Endometrium (tissue), 2 donors: ENCODE measurements around the gene FUBP3.

Experiments used
- FAIRE-seq: peaks from 2 replicates; lab custom pipeline; 2012; peaks lifted over from hg19 to GRCh38; lab: Jason Lieb, UNC
- donor health status: control.
- donor health status: control.

The FUBP3 gene

GRCh38 chr9:130662099-130662969 lies 83.0 kb downstream of the FUBP3 start:
- FAIRE-seq, result no peak

DNA sequence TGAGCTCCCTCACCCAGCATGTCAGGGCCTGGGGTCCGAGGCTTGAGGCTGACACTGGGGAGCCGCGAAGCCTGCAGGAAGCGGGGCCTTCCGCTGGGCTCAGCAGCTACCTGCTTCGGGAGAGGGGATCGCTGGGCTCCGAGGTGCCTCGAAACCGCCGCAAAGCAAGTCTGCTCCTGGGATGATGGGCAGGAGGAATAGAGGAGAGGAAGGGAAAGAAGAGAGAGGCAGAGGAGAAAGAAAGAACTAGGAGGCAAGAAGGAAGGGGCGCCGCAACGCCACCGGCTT lies 83.5 kb downstream of the FUBP3 start:
- FAIRE-seq, result no peak

DNA sequence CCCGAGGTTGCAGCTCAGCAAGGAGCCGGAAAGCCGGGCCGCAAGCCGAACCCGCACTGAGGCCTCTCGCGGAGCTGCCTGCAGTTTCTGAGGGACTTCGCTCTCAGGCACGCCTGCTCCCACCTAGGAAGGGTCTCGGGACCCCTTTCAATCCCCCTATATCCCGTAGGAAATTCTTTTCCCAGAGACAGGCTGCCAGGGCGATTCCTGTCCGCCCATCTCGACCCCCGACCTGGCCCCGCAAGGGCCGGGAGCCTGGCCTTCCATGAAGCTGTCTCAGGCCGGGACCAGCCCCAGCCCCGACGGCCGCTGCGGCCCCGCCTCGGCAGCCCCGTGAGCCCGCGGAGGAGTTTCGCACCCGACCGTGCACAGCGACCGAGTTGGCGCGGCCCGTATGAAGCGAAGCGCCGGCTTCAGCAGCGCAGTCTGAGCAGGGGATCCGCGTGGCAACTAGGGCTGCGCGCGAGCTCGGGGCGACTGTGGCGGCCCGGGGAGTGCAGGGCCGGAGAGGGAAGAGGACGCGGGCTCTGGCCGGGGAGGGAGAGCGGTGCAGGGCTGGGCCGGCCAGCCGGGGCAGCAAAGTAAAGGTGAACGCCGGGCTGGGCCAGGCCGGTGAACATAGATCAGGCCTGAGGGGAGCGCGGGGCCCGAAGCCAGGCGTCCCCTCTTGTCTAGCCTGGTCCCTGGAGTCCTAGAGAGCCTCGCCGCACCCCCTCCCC lies 84.0 kb downstream of the FUBP3 start:
- FAIRE-seq, result no peak

- no peak for FAIRE-seq
These were observed 84.5 kb downstream of the FUBP3 start for GRCh38 chr9:130663977-130664250.

DNA sequence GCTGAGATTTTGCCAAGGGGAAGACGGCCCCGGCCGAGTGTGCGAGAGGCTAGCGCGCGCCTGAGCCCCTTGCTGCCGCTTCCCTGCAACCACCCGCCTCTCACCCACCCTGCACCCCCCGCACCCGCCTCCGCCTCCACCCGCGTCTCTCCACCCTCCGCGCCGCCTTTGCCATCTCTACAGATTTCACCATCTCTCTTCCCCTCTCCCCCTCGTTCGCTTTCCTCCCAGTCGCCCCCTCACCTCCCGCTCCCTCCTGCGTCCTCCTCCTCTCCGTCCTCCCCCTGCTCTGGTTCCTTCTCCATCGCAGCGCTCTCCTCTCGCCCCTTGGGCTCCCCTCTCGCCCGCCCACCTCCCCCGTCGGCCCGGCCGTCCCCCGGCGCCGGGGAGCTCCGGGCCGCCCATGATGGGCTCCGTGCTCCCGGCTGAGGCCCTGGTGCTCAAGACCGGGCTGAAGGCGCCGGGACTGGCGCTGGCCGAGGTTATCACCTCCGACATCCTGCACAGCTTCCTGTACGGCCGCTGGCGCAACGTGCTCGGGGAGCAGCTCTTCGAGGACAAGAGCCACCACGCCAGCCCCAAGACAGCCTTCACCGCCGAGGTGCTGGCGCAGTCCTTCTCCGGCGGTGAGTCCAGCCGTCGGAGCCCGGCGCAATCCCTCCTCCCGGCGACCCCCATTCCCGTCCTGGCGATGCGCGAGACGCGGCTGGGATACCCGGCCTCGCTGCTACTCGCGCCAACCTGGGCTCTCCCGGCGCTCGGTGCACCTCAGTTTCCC lies 85.1 kb downstream of the FUBP3 start, which contains the start of gene PRDM12:
Gene PRDM12, plus strand, starts transcription at position 344 of the 778 bp plus-strand sequence. Its CDS starts 60 bp downstream, at position 404.
- no peak for FAIRE-seq

- no peak for FAIRE-seq
These were observed 85.7 kb downstream of the FUBP3 start for GRCh38 chr9:130665029-130665430.

DNA sequence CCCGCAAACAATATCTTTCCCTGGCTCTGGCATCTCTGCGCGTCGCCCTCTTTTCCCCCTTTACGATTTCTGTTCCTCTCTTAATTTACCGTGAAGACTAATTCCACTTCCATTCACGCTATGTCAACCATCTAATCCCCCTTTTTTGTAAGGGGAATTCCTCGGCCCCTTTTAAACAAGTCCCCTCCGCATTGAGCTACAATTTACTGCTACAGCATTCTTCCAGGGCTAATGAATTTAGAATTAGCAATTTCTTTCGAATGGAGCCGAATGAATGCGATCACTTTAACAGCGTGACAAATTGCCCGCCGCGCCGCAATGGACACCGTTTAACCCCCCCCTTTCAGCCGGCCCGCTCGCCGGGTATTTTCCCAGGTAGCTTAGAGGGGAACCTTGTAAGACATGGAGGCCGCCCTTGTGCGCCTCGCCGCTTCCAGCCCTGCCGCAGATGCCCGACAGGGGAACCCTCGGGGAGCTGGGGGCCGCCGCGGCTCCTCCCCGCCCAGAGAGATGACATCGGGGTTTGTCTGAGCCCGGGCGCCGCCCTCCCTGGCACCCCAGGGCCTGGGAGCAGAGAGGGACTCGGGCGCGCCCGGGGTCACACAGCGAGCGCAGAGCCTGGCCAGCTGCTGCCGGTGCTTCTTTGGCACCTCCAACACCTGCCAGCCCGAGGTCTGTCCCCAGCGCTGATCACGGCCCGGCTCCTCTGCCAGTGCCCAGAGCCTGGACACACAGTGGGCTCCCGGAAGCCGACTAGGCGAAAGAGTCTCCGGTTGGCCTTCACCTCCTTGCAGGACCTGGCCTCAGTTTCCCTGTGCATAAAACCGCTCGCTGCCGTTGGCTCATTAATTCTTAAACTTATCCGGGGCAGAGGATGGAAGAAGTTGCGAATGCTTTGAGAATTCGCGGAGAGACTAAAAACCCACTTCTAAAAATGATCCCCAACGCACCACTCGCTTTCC lies 86.3 kb downstream of the FUBP3 start:
- FAIRE-seq, result no peak

GRCh38 chr9:130666393-130667119 lies 87.2 kb downstream of the FUBP3 start:
- FAIRE-seq, result no peak

GRCh38 chr9:130667120-130667435 lies 87.7 kb downstream of the FUBP3 start:
- no peak for FAIRE-seq

DNA sequence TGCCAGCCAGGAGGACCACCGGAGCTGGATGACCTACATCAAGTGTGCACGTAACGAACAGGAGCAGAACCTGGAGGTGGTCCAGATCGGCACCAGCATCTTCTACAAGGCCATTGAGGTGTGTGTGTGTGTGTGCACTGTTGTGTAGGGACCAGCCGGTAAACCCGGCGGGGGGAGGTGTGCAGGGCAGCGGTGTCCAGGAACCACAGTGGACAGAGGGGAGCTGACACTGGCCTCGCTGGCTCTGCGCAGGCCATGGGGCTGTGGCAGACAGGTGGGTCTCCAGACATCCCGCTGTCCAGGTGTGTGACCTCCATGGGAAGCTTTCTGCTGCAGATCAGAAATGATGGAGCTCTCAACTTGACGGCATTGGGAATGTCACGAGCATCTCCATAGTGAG lies 88.8 kb downstream of the FUBP3 start:
- FAIRE-seq, result no peak

GRCh38 chr9:130668659-130669058 lies 89.3 kb downstream of the FUBP3 start:
- no peak for FAIRE-seq

GRCh38 chr9:130669965-130670364 lies 90.6 kb downstream of the FUBP3 start:
- FAIRE-seq, result no peak

- no peak for FAIRE-seq
These were observed 91.3 kb downstream of the FUBP3 start for GRCh38 chr9:130670644-130671043.

- no peak for FAIRE-seq
These were observed 93.1 kb downstream of the FUBP3 start for GRCh38 chr9:130672466-130672865.

DNA sequence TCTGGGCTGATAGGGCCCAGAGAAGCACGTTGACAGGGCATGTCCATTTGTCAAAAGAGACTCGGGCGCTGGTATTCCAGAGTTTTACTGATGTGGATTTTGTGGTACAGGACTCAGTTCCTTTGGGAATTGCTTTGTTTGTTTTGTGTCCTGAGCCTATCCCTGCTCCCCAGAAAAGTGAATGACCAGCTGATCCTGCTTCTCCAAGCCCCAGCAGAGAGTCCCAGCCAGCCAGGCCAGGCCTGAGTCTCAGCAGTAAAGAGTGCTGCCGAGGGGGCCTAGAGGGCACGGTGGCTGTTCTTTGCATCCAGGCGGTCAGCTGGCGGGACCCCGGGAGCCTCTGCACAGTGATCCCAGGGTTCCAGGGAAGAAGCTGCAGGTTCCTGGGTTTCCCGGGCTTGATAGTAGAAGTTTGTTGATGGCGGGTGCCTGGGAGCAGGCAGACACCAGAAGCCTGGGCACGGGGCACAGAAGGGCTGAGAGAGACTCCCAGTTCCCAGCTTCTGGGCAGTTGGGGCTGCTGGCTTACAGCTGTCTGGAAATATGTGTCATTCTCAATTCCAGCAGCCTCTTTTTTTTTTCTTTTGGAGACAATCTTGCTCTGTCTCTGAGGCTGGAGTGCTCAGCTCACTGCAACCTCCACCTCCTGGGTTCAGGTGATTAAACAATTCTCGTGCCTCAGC lies 93.7 kb downstream of the FUBP3 start:
- no peak for FAIRE-seq

- no peak for FAIRE-seq
These were observed 96.0 kb downstream of the FUBP3 start for GRCh38 chr9:130675396-130675795.

GRCh38 chr9:130677252-130677651 lies 97.9 kb downstream of the FUBP3 start:
- no peak for FAIRE-seq

- no peak for FAIRE-seq
These were observed 101.7 kb downstream of the FUBP3 start for GRCh38 chr9:130680836-130681768.

GRCh38 chr9:130681769-130682420 lies 102.5 kb downstream of the FUBP3 start:
- no peak for FAIRE-seq
